ENCODE measurements around the gene TNFSF18. TPM values are rescaled to one million over a fixed set of nuclear protein-coding genes. Genes with fewer than 3 reads are reported as not detected.

The TNFSF18 gene
- total RNA-seq, 1 donor from 2014 or later, result 0.24 TPM

DNA sequence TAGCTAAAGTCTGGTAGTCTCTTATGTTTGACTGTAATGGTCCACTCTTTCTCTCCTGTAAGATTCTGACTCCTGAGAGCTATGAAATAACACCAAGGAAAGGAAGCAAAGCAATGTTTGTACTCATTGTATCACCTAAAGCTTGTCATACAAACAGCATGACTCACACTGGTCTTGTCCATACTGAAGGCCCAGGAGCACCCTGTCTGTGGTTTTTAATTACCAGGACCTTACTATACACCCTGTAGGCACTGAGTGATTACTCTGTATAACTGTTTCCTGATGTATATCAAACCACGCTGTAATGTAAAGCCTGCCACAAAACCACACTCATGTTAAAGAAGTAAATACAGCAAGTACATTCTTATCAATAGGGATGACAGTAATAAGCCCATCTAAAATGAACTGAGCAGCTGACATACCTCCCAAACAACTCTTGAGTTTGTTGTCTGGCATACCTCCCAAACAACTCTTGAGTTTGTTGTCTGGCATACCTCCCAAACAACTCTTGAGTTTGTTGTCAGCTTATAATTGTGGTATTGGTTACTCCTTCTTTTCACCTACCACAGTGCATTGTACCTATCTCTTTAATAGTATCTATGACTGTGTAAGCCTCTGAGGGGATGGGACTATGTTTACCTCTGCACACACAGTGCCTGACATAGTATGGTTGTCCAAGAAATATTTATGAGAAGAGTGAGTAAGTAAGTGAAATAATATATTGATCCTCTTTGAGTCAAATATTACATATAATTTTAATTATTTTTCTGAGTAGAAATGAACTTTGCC, 11.6 kb upstream of the TNFSF18 start:
- Histone ChIP-seq H3K4me1 (peaks cover 5% of the 10 kb centered on the region), H3K27ac (no peak overlapping the region), H3K36me3 (no peaks in the 10 kb centered on the region), H3K27me3 (ENCODE audit: low read depth) (no peaks in the 10 kb centered on the region), H3K9me3 (no peaks in the 10 kb centered on the region), H3K4me3 (no peak overlapping the region)
- intact Hi-C loops (cut with DNase I), result no loop called here
- DNase-seq, result no peak
- ATAC-seq, result peak; percentile 57 to 58
- TF ChIP-seq, protein P1, sequence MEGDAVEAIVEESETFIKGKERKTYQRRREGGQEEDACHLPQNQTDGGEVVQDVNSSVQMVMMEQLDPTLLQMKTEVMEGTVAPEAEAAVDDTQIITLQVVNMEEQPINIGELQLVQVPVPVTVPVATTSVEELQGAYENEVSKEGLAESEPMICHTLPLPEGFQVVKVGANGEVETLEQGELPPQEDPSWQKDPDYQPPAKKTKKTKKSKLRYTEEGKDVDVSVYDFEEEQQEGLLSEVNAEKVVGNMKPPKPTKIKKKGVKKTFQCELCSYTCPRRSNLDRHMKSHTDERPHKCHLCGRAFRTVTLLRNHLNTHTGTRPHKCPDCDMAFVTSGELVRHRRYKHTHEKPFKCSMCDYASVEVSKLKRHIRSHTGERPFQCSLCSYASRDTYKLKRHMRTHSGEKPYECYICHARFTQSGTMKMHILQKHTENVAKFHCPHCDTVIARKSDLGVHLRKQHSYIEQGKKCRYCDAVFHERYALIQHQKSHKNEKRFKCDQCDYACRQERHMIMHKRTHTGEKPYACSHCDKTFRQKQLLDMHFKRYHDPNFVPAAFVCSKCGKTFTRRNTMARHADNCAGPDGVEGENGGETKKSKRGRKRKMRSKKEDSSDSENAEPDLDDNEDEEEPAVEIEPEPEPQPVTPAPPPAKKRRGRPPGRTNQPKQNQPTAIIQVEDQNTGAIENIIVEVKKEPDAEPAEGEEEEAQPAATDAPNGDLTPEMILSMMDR (IDR thresholded peaks at IDR 0.05), result no peak

DNA sequence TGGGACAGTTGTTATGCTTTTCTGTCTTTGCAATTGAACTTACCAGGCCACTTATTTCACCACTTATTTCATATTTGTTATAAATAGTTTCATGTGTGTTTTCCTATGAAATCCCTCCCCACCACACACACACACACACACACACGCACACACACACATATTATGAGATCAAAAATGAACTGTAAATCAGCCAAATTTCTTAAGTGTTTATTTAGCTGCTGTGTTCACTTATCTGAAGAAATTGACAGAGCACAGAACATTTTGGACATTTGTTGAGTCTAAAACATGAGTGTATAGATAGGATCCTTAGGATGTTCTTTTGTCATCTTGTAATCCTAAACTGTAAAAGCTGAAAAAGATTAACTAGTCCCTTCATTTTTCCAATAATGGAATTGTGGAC, 7.8 kb upstream of the TNFSF18 start:
- no peaks in the 10 kb centered on the region for H3K27me3 ChIP-seq (ENCODE audit: low read depth)
- ATAC-seq, result no peak
- intact Hi-C loops (cut with DNase I), result no loop called here

DNA sequence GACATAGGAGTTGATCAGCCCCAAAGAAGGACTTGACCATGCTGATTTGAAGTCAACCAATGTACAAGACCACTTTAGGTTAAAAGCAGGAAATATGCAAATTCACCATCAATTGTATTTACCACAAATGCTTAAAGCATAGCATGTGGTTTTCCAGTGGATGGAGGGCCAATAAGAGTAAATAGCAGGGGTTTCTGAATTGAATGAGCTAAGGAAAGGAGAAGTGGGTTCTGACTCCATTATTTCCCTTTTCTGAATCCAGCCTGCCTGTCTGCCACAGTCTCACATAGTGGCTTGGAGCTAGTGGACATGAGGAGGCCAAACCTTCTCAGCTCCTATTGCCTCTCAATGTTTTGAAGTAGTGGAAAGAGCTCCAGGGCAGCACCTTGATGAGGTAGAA, 7.2 kb upstream of the TNFSF18 start:
- Histone ChIP-seq H3K27me3 (ENCODE audit: low read depth) (no peaks in the 10 kb centered on the region), H3K4me1 (peaks cover 2% of the 10 kb centered on the region), H3K9me3 (no peaks in the 10 kb centered on the region), H3K4me3 (no peak overlapping the region), H3K27ac (no peak overlapping the region), H3K36me3 (no peaks in the 10 kb centered on the region)
- no peak for ATAC-seq
- TF ChIP-seq, protein P1 (IDR thresholded peaks at IDR 0.05), result no peak
- DNase-seq, result no peak
- intact Hi-C loops (cut with DNase I), result no loop called here

More for the DNA sequence above, 7.8 kb upstream of the TNFSF18 start:
- TF ChIP-seq, protein P1 (IDR thresholded peaks at IDR 0.05), result no peak
- Histone ChIP-seq H3K9me3 (no peaks in the 10 kb centered on the region), H3K4me3 (no peak overlapping the region), H3K4me1 (no peaks in the 10 kb centered on the region), H3K36me3 (no peaks in the 10 kb centered on the region), H3K27ac (no peak overlapping the region)
- no peak for DNase-seq

DNA sequence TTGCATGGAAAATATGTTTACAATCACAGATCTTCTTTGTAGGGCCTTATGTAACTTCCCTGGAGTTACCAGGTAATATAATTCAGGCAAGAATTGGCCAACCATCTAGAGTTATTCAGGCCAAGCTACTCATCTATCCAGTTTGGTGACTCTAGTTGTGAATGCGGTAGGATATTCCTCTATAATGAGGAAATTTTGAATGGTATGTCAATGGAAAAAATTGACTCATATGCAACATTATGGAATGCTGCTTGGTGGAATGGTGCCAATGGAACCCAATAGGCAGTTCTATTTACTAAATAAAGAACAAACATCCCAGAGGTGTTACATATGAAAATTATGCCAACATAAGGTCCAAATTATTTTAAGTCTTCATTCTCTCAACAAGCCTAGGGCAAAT, 5.6 kb upstream of the TNFSF18 start:
- intact Hi-C loops (cut with DNase I), result no loop called here
- Histone ChIP-seq H3K9me3 (no peaks in the 10 kb centered on the region), H3K4me1 (peaks cover 18% of the 10 kb centered on the region), H3K36me3 (no peaks in the 10 kb centered on the region), H3K27me3 (ENCODE audit: low read depth) (no peaks in the 10 kb centered on the region), H3K4me3 (no peak overlapping the region), H3K27ac (no peak overlapping the region)
- ATAC-seq, result no peak
- TF ChIP-seq, protein P1 (IDR thresholded peaks at IDR 0.05), result no peak
- DNase-seq, result no peak

DNA sequence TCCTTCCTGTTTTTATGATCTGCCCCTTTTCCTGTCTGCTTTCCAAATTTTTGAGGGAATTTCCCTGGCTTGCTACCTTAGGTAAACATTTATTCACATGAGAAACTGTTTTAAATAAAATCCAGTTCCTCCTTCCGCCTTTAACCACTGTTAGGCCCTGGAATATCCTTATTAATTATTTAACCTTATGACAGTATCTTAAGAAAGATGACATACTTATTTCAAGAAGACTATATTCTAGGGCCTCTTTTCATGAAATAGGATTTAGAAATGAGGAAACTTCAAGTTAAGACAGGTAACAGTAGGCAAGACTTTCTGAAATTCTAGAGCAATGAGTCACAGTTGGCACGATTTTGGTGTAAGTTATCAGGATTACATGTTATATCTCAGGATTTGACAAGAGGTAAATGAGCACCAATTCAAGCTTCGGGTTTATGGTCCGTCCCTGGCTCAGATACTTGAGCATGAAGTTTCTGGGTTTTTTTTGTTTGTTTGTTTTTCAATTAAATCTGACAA, 2.0 kb upstream of the TNFSF18 start:
- Histone ChIP-seq H3K27me3 (ENCODE audit: low read depth) (no peaks in the 10 kb centered on the region), H3K4me3 (no peak overlapping the region), H3K4me1 (peaks cover 30% of the 10 kb centered on the region), H3K9me3 (no peaks in the 10 kb centered on the region), H3K36me3 (no peaks in the 10 kb centered on the region), H3K27ac (no peak overlapping the region)
- TF ChIP-seq, protein P1 (IDR thresholded peaks at IDR 0.05), result no peak
- DNase-seq, result no peak
- intact Hi-C loops (cut with DNase I), result no loop called here
- peak in 1 of 2 donors; percentile 54 for ATAC-seq

All from lower lobe of right lung (tissue), 2 donors.